GM12878 (cell line): ENCODE measurements around the gene COQ9. TPM values are rescaled to one million over a fixed set of nuclear protein-coding genes. Genes with fewer than 3 reads are reported as not detected.

Source experiments
- ATAC-seq: fragments of 200-7000 bp; cut with Tn5 transposase; 3 replicates; pipeline ENCODE4 v1.9.1; 2020; ENCODE audit warnings: mild to moderate bottlenecking, moderate library complexity
- BruUV-seq: library from RNA; stranded (reverse); fragments of 400-500 nt; replicated peaks from 2 replicates; lab custom pipeline; 2021; lab: Mats Ljungman, UMichigan
- CTCF ChIA-PET: fragments of 300-600 bp; sonication (Branson Sonifier 250); formaldehyde crosslinking; extraction: SDS; loops from one replicate; lab custom pipeline; 2021; ENCODE audit warnings: inconsistent platforms; lab: Yijun Ruan, JAX
- POLR2A ChIA-PET: fragments of 350-600 bp; formaldehyde crosslinking; extraction: SDS; loops from one replicate; lab custom pipeline; 2021; ENCODE audit warnings: inconsistent platforms; lab: Charles Lee
- RAD21 ChIA-PET: fragments of 300-600 bp; sonication (Branson Sonifier 250); formaldehyde crosslinking; loops from one replicate; lab custom pipeline; 2023; ENCODE audit warnings: antibody characterized with exemption; ENCODE audit not compliant: unreplicated experiment; lab: Charles Lee
- SMC1A ChIA-PET: fragments of 300-600 bp; sonication (Branson Sonifier 250); formaldehyde crosslinking; loops from one replicate; lab custom pipeline; 2023; ENCODE audit not compliant: unreplicated experiment, uncharacterized antibody; lab: Charles Lee
- DNase-seq: peaks from one replicate; pipeline ENCODE4 v3.0.0-alpha.2; 2011; ENCODE audit warnings: low read depth, low spot score
- FAIRE-seq: peaks from 3 replicates; lab custom pipeline; 2011; peaks lifted over from hg19 to GRCh38; lab: Jason Lieb, UNC
- H2AFZ ChIP-seq: 2 replicates; pipeline ENCODE4 v1.6.0; 2011; ENCODE audit warnings: low read depth, low read length, control low read depth; ENCODE audit not compliant: control insufficient read depth
- H3K27ac ChIP-seq: 2 replicates; pipeline ENCODE4 v1.5.1; 2011; ENCODE audit warnings: control low read depth; ENCODE audit not compliant: control insufficient read depth, insufficient read depth
- H3K27me3 ChIP-seq, 2 experiments: replicated peaks in 1 of 2; 2 replicates each; pipeline versions ENCODE4 v1.6.0 to v1.6.1; 2011; ENCODE audit warnings: low read length in 1 of 2; ENCODE audit not compliant: control insufficient read depth in 2 of 2, insufficient read depth in 2 of 2
- H3K36me3 ChIP-seq, 2 experiments: 2 replicates each; pipeline ENCODE4 v1.5.1; 2011; ENCODE audit warnings: low read length in 1 of 2; ENCODE audit not compliant: control insufficient read depth in 2 of 2, insufficient read depth in 2 of 2
- H3K4me1 ChIP-seq: 2 replicates; pipeline ENCODE4 v1.6.1; 2011; ENCODE audit warnings: mild to moderate bottlenecking, low read length, moderate library complexity, mixed read lengths; ENCODE audit not compliant: control insufficient read depth, insufficient read depth
- H3K4me2 ChIP-seq: 2 replicates; pipeline ENCODE4 v1.6.0; 2011; ENCODE audit warnings: control low read depth; ENCODE audit not compliant: control insufficient read depth, insufficient read depth
- H3K4me3 ChIP-seq: fragments of 200-600 bp; sonication (generic); 2 replicates; pipeline ENCODE4 v1.5.1; 2016
- H3K79me2 ChIP-seq: 2 replicates; pipeline ENCODE4 v1.6.0; 2011; ENCODE audit warnings: low read length; ENCODE audit not compliant: control insufficient read depth, insufficient read depth
- H3K9ac ChIP-seq: 2 replicates; pipeline ENCODE4 v1.8.0; 2011; ENCODE audit warnings: low read length, control low read depth, mixed read lengths; ENCODE audit not compliant: control insufficient read depth, insufficient read depth
- H3K9me3 ChIP-seq: replicated peaks from 3 replicates; pipeline ENCODE4 v1.5.1; 2011; ENCODE audit warnings: mild to moderate bottlenecking, low read length; ENCODE audit not compliant: control insufficient read depth, insufficient read depth
- H4K20me1 ChIP-seq: 2 replicates; pipeline ENCODE4 v1.6.0; 2011; ENCODE audit not compliant: control insufficient read depth, insufficient read depth
- CHD2 ChIP-seq: IDR thresholded peaks from 2 replicates; pipeline ENCODE4 v1.6.1; 2011; ENCODE audit warnings: low read depth, low read length, improper control_type of control experiment, borderline replicate concordance
- EGR1 ChIP-seq, 2 experiments: IDR thresholded peaks; 1 replicate in 1 of 2; 2 replicates in 1 of 2; pipeline ENCODE4 v1.6.1; 2011 to 2012; ENCODE audit warnings: low read depth in 2 of 2, low read length in 2 of 2, borderline replicate concordance in 1 of 2, mild to moderate bottlenecking in 1 of 2, moderate library complexity in 1 of 2
- MEF2A ChIP-seq: IDR thresholded peaks from 2 replicates; pipeline ENCODE4 v1.6.1; 2011; ENCODE audit warnings: low read depth, mild to moderate bottlenecking, low read length, moderate library complexity; ENCODE audit not compliant: insufficient read depth
- NFYA ChIP-seq: IDR thresholded peaks from 2 replicates; pipeline ENCODE4 v1.6.1; 2011; ENCODE audit warnings: low read depth, mild to moderate bottlenecking, low read length, improper control_type of control experiment, borderline replicate concordance
- PAX8 ChIP-seq: fragments of 450-650 bp; IDR thresholded peaks from 2 replicates; pipeline ENCODE4 v1.6.1; 2017; ENCODE audit warnings: mild to moderate bottlenecking, moderate library complexity
- POLR2AphosphoS2 ChIP-seq: IDR thresholded peaks from 2 replicates; pipeline ENCODE4 v1.6.1; 2011; ENCODE audit warnings: low read depth, mild to moderate bottlenecking, low read length, improper control_type of control experiment, moderate library complexity
- RUNX3 ChIP-seq: IDR thresholded peaks from 2 replicates; pipeline ENCODE4 v1.6.1; 2012; ENCODE audit warnings: low read length, inconsistent platforms
- SREBF1 ChIP-seq: IDR thresholded peaks from 2 replicates; pipeline ENCODE4 v1.6.1; 2012; ENCODE audit warnings: mild to moderate bottlenecking, low read length
- SREBF2 ChIP-seq: IDR thresholded peaks from 2 replicates; pipeline ENCODE4 v1.6.1; 2012; ENCODE audit warnings: mild to moderate bottlenecking, low read length
- YY1 ChIP-seq: IDR thresholded peaks from 2 replicates; pipeline ENCODE4 v1.6.1; 2011; ENCODE audit warnings: low read depth, mild to moderate bottlenecking, low read length
- ZNF622 ChIP-seq: fragments of 450-650 bp; IDR thresholded peaks from 2 replicates; pipeline ENCODE4 v1.6.1; 2017; ENCODE audit warnings: mild to moderate bottlenecking, inconsistent platforms
- WGBS: methylation state at CpG from one replicate; pipeline ENCODE4 v1.1.6; 2016; ENCODE audit warnings: low lambda C conversion rate; ENCODE audit not compliant: insufficient replicate concordance, insufficient coverage; ENCODE audit errors: missing lambda C conversion rate; 5-methylcytosine and 5-hydroxymethylcytosine counted together
- in situ Hi-C: fragments of 300-500 bp; cut with MboI; formaldehyde crosslinking; loops from 9 replicates; pipeline ENCODE4 v1.14.3; 2018; ENCODE audit warnings: mixed read lengths
- intact Hi-C: fragments of 100-400 bp; cut with micrococcal nuclease; formaldehyde crosslinking; loops from one replicate; pipeline ENCODE4 v1.14.2; 2022; ENCODE audit not compliant: unreplicated experiment
- polyA plus RNA-seq, 11 experiments: library from polyadenylated mRNA; depleted of rRNA in 4 of 11; unstranded in 6 of 11; stranded (reverse) in 5 of 11; fragments of >200 nt; fragmentation: Nextera tagmentation in 4 of 11; fragmentation: Illumina TruSeq in 1 of 11; extraction: Ambion mirVana in 4 of 11; extraction: Trizol in 1 of 11; gene quantifications; 1 replicate in 1 of 11; 2 replicates in 10 of 11; pipeline versions ENCODE4 v1.2.1 to v1.2.3, GENCODE V29; 2011 to 2016; ENCODE audit warnings: inconsistent platforms in 2 of 11, missing spikeins in 2 of 11, low read depth in 1 of 11
- total RNA-seq, 4 experiments: library from RNA; depleted of rRNA in 3 of 4; stranded (reverse); fragments of >200 nt in 3 of 4; fragmentation: Illumina TruSeq in 1 of 4; extraction: Trizol in 1 of 4; gene quantifications; 2 replicates each; pipeline versions ENCODE4 v1.2.1 to v1.2.3, GENCODE V29; 2013 to 2021
- TF ChIP-seq, protein P1 (sequence below): IDR thresholded peaks from 2 replicates; pipeline ENCODE4 v1.6.1; 2012; ENCODE audit warnings: low read depth, low read length, improper control_type of control experiment

The COQ9 gene
- total and polyA plus RNA-seq, 10 of the 15 experiments (the other 5 are each of a cell fraction or from before 2014, with no cell fraction given): 24.1 to 79.7 (median 50.1) TPM

GRCh38 chr16:57462978-57463362 lies 15.7 kb downstream of the COQ9 start:
- Histone ChIP-seq H3K9me3 (no peaks in the 10 kb centered on the region), H3K4me2 (peak overlapping the region; percentile 93), H3K27ac (peak overlapping the region; percentile 64), H2AFZ (0 out of 2 replicates have a peak overlapping the region, but pooled peaks have one; percentile 5), H3K27me3 (no peaks in the 10 kb centered on the region), H3K36me3 (peaks cover 9 to 28% of the 10 kb centered on the region in 2 experiments), H3K79me2 (peaks cover 18% of the 10 kb centered on the region), H3K4me1 (peaks cover 7% of the 10 kb centered on the region), H3K4me3 (peak overlapping the region; percentile 98), H3K9ac (peak overlapping the region; percentile 86), H4K20me1 (no peaks in the 10 kb centered on the region)
- ChIA-PET SMC1A (interaction anchor here (1.2 to 2.3 kb wide), 2 partner anchors 57 to 59 kb away, joined by 4 to 9 read pairs; no protein-coding TSS in a partner anchor), POLR2A (interaction anchor here (0.6 to 4.5 kb wide), 6 partner anchors 13 to 850 kb away, joined by 3 to 14 read pairs (median 3); partner anchors contain the start of genes CIAPIN1 and COQ9), RAD21 (interaction anchor here (0.7 to 1.8 kb wide), 5 partner anchors 14 to 83 kb away, joined by 3 to 6 read pairs (median 4); partner anchors contain the start of genes CIAPIN1 and COQ9), CTCF (interaction anchor here (0.8 to 7.0 kb wide), 19 partner anchors 12 to 275 kb away, joined by 3 to 51 read pairs (median 5); partner anchors contain the start of genes CIAPIN1, COQ9 and DOK4)
- under 1% methylated on average over 16 of the region's 16 CpGs for WGBS
- no TSS peak for BruUV-seq
- no peak for FAIRE-seq
- ATAC-seq: peak; percentile 74
- intact Hi-C loops: loop anchor here (1.0 to 5.0 kb wide), 2 partner anchors 54 to 163 kb away; no protein-coding TSS in a partner anchor
- TF ChIP-seq SREBF1 (no peak), MEF2A (no peak), YY1 (no peak), PAX8 (no peak), CHD2 (no peak), ZNF622 (no peak), NFYA (no peak), RUNX3 (no peak), SREBF2 (no peak), EGR1 (IDR thresholded peaks at IDR 0.05; ENCODE audit: borderline replicate concordance in 1 of 2, low read depth in 2 of 2, low read length in 2 of 2) (peak in 1 of 2 experiments; percentile 72; a peak in 2 of 3 replicates), POLR2AphosphoS2 (0 out of 2 replicates have a peak, but pooled peaks have one; percentile 6)
- TF ChIP-seq, protein P1, sequence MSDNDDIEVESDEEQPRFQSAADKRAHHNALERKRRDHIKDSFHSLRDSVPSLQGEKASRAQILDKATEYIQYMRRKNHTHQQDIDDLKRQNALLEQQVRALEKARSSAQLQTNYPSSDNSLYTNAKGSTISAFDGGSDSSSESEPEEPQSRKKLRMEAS: no peak
- in situ Hi-C loops: no loop called here
- no peak for DNase-seq
